HepG2 (cell line): ENCODE data around the gene KRTAP17-1. TPM values are rescaled to one million over a fixed set of nuclear protein-coding genes. Genes with fewer than 3 reads are reported as not detected.

Source experiments
- ATAC-seq: fragments of 200-7000 bp; cut with Tn5 transposase; 3 replicates; pipeline ENCODE4 v1.9.1; 2020; ENCODE audit warnings: mild to moderate bottlenecking, moderate library complexity
- BruUV-seq: library from RNA; stranded (reverse); fragments of 400-500 nt; replicated peaks from 2 replicates; lab custom pipeline; 2021; lab: Mats Ljungman, UMichigan
- CTCF ChIA-PET: fragments of 300-600 bp; formaldehyde crosslinking; extraction: SDS; loops from one replicate; lab custom pipeline; 2021; ENCODE audit warnings: low total read pairs, inconsistent platforms, low intra/inter-chr PET ratio; lab: Yijun Ruan, JAX
- POLR2A ChIA-PET: fragments of 350-600 bp; sonication (Branson Sonifier 250); formaldehyde crosslinking; loops from one replicate; lab custom pipeline; 2020; ENCODE audit warnings: antibody characterized with exemption, inconsistent platforms; lab: Yijun Ruan, JAX
- DNase-seq: peaks from one replicate; pipeline ENCODE4 v3.0.0-alpha.2; 2015; ENCODE audit warnings: low spot score
- FAIRE-seq: peaks from 3 replicates; lab custom pipeline; 2011; peaks lifted over from hg19 to GRCh38; lab: Jason Lieb, UNC
- H2AFZ ChIP-seq: one replicate; pipeline ENCODE4 v1.6.1; 2011; ENCODE audit warnings: low read length, inconsistent platforms
- H3K27ac ChIP-seq: fragments of 300-600 bp; 3 replicates; pipeline ENCODE4 v1.8.0; 2011; ENCODE audit warnings: mixed run types, mild to moderate bottlenecking, mixed read lengths, low read length, inconsistent platforms; ENCODE audit not compliant: insufficient read depth; ENCODE audit errors: extremely low read length
- H3K27me3 ChIP-seq, 2 experiments: fragments of 200-600 bp in 1 of 2; 2 replicates in 1 of 2; 3 replicates in 1 of 2; pipeline versions ENCODE4 v1.6.0 to v1.8.0; 2011; ENCODE audit warnings: low read length in 2 of 2, mild to moderate bottlenecking in 2 of 2, moderate library complexity in 2 of 2, inconsistent platforms in 1 of 2; ENCODE audit not compliant: insufficient read depth in 2 of 2, control insufficient read depth in 1 of 2
- H3K36me3 ChIP-seq, 2 experiments: fragments of 200-600 bp in 1 of 2; replicated peaks in 1 of 2; 2 replicates in 1 of 2; 3 replicates in 1 of 2; pipeline versions ENCODE4 v1.5.1 to v1.8.0; 2011; ENCODE audit warnings: low read length in 2 of 2, inconsistent platforms in 1 of 2; ENCODE audit not compliant: insufficient read depth in 2 of 2, control insufficient read depth in 1 of 2
- H3K4me1 ChIP-seq: 2 replicates; pipeline ENCODE4 v1.5.1; 2012; ENCODE audit warnings: low read length, inconsistent platforms; ENCODE audit not compliant: insufficient read depth
- H3K4me2 ChIP-seq: 2 replicates; pipeline ENCODE4 v1.6.0; 2011; ENCODE audit warnings: low read depth, low read length, inconsistent platforms
- H3K4me3 ChIP-seq, 3 experiments: fragments of 200-600 bp in 1 of 3; sonication (generic), shearing (Covaris generic) in 1 of 3; replicated peaks in 1 of 3; 2 replicates each; pipeline ENCODE4 v1.5.1; 2011 to 2016; ENCODE audit warnings: low read length in 3 of 3, inconsistent platforms in 2 of 3, low read depth in 2 of 3, mild to moderate bottlenecking in 2 of 3, control low read depth in 1 of 3, mixed read lengths in 1 of 3; ENCODE audit not compliant: insufficient read depth in 1 of 3
- H3K79me2 ChIP-seq: one replicate; pipeline ENCODE4 v1.6.1; 2011; ENCODE audit warnings: low read length, inconsistent platforms; ENCODE audit not compliant: insufficient read depth
- H3K9ac ChIP-seq: 2 replicates; pipeline ENCODE4 v1.6.0; 2011; ENCODE audit warnings: mild to moderate bottlenecking, low read depth, low read length, inconsistent platforms; ENCODE audit not compliant: insufficient read depth
- H3K9me3 ChIP-seq: 2 replicates; pipeline ENCODE4 v1.5.1; 2012; ENCODE audit warnings: mild to moderate bottlenecking, low read length
- H4K20me1 ChIP-seq: 2 replicates; pipeline ENCODE4 v1.6.0; 2011; ENCODE audit warnings: inconsistent platforms, mild to moderate bottlenecking, low read length, moderate library complexity; ENCODE audit not compliant: insufficient read depth
- ARNTL ChIP-seq: sonication (generic); formaldehyde crosslinking; IDR thresholded peaks from 2 replicates; pipeline ENCODE4 v1.4.0; 2020; ENCODE audit warnings: mild to moderate bottlenecking, missing genetic modification reagents
- ETV6 ChIP-seq: sonication (generic); formaldehyde crosslinking; conservative IDR thresholded peaks from 2 replicates; pipeline ENCODE4 v1.4.0; 2020; ENCODE audit warnings: missing genetic modification reagents
- NRL ChIP-seq: sonication (generic); formaldehyde crosslinking; IDR thresholded peaks from 2 replicates; pipeline ENCODE4 v1.5.0; 2020; ENCODE audit warnings: missing genetic modification reagents, mild to moderate bottlenecking, moderate library complexity, borderline replicate concordance
- SRY ChIP-seq: sonication (generic); formaldehyde crosslinking; IDR thresholded peaks from 2 replicates; pipeline ENCODE4 v1.8.0; 2022; ENCODE audit warnings: mild to moderate bottlenecking, missing genetic modification reagents
- TAF15 ChIP-seq: fragments of 200-400 bp; formaldehyde crosslinking; IDR thresholded peaks from one replicate; pipeline ENCODE4 v1.6.1; 2018; ENCODE audit warnings: mild to moderate bottlenecking, low read depth, low read length; ENCODE audit not compliant: poor library complexity, severe bottlenecking
- ZNF30 ChIP-seq: sonication (generic); formaldehyde crosslinking; IDR thresholded peaks from 2 replicates; pipeline ENCODE4 v1.5.0; 2020; ENCODE audit warnings: mild to moderate bottlenecking, missing genetic modification reagents
- WGBS: methylation state at CpG from one replicate; pipeline ENCODE4 v1.1.6; 2017; ENCODE audit warnings: low lambda C conversion rate; 5-methylcytosine and 5-hydroxymethylcytosine counted together
- in situ Hi-C: cut with HindIII; loops from 2 replicates; pipeline ENCODE4 v1.10.0; 2017; ENCODE audit warnings: low pct_unique_long_range_greater_than_20kb; ENCODE audit not compliant: extremely low pct_ligation_motif_present
- intact Hi-C: fragments of 100-400 bp; cut with micrococcal nuclease; formaldehyde crosslinking; loops from one replicate; pipeline ENCODE4 v1.10.0; 2022; ENCODE audit not compliant: unreplicated experiment
- polyA plus RNA-seq, 8 experiments: library from polyadenylated mRNA; depleted of rRNA in 3 of 8; stranded (reverse) in 7 of 8; unstranded in 1 of 8; fragments of >200 nt; fragmentation: Illumina TruSeq in 4 of 8; extraction: Trizol in 4 of 8; gene quantifications; 2 replicates each; pipeline versions ENCODE4 v1.2.1 to v1.2.3, GENCODE V29; 2011 to 2016; ENCODE audit warnings: low read depth in 4 of 8, missing spikeins in 1 of 8, mixed read lengths in 1 of 8; ENCODE audit not compliant: insufficient read depth in 1 of 8
- total RNA-seq, 5 experiments: library from RNA; depleted of rRNA; stranded (reverse); fragments of >200 nt; fragmentation: Illumina TruSeq; extraction: Trizol; gene quantifications; 2 replicates each; pipeline ENCODE4 v1.2.3, GENCODE V29; 2016; ENCODE audit warnings: low read depth in 1 of 5
- TF ChIP-seq, protein P1 (sequence below): IDR thresholded peaks from 2 replicates; pipeline ENCODE4 v1.6.1; 2016; ENCODE audit warnings: low read depth, missing genetic modification reagents, missing compliant biosample characterization
- TF ChIP-seq, protein P2 (sequence below): sonication (generic); formaldehyde crosslinking; IDR thresholded peaks from 2 replicates; pipeline ENCODE4 v1.5.1; 2020; ENCODE audit warnings: mild to moderate bottlenecking, missing genetic modification reagents, borderline replicate concordance
- TF ChIP-seq, protein P3 (sequence below): sonication (generic); formaldehyde crosslinking; IDR thresholded peaks from 2 replicates; pipeline ENCODE4 v1.4.0; 2020; ENCODE audit warnings: mild to moderate bottlenecking, missing genetic modification reagents
- TF ChIP-seq, protein P4 (sequence below): sonication (generic); formaldehyde crosslinking; IDR thresholded peaks from 2 replicates; pipeline ENCODE4 v1.5.1; 2020; ENCODE audit warnings: missing genetic modification reagents, mild to moderate bottlenecking, borderline replicate concordance

The KRTAP17-1 gene
- total and polyA plus RNA-seq, 2 of the 13 experiments (the other 11 are each of a cell fraction or from before 2014, with no cell fraction given): not detected

DNA sequence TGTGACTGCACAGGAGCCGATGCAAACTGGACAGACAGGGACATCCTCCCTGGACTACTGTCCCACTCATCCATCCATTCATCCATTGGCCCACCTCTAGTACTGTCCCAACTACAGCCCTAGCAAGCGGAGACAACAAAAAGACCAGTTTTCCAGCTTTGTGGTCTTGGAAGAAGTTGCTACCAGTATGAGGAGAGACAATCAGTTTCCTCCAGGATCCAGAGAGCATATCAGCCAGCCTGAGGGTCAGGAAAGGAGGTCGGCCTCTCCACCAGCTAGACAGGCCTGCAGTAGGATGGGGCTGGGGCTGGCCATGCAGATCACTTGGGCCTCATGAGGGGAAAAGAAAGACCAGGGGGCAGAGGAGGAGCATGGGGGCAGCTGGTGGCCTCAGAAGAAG is 18.3 kb upstream of the KRTAP17-1 start (continued):
- TF ChIP-seq, protein P1, sequence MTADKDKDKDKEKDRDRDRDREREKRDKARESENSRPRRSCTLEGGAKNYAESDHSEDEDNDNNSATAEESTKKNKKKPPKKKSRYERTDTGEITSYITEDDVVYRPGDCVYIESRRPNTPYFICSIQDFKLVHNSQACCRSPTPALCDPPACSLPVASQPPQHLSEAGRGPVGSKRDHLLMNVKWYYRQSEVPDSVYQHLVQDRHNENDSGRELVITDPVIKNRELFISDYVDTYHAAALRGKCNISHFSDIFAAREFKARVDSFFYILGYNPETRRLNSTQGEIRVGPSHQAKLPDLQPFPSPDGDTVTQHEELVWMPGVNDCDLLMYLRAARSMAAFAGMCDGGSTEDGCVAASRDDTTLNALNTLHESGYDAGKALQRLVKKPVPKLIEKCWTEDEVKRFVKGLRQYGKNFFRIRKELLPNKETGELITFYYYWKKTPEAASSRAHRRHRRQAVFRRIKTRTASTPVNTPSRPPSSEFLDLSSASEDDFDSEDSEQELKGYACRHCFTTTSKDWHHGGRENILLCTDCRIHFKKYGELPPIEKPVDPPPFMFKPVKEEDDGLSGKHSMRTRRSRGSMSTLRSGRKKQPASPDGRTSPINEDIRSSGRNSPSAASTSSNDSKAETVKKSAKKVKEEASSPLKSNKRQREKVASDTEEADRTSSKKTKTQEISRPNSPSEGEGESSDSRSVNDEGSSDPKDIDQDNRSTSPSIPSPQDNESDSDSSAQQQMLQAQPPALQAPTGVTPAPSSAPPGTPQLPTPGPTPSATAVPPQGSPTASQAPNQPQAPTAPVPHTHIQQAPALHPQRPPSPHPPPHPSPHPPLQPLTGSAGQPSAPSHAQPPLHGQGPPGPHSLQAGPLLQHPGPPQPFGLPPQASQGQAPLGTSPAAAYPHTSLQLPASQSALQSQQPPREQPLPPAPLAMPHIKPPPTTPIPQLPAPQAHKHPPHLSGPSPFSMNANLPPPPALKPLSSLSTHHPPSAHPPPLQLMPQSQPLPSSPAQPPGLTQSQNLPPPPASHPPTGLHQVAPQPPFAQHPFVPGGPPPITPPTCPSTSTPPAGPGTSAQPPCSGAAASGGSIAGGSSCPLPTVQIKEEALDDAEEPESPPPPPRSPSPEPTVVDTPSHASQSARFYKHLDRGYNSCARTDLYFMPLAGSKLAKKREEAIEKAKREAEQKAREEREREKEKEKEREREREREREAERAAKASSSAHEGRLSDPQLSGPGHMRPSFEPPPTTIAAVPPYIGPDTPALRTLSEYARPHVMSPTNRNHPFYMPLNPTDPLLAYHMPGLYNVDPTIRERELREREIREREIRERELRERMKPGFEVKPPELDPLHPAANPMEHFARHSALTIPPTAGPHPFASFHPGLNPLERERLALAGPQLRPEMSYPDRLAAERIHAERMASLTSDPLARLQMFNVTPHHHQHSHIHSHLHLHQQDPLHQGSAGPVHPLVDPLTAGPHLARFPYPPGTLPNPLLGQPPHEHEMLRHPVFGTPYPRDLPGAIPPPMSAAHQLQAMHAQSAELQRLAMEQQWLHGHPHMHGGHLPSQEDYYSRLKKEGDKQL (CRISPR knock-in tag): no peak

DNA sequence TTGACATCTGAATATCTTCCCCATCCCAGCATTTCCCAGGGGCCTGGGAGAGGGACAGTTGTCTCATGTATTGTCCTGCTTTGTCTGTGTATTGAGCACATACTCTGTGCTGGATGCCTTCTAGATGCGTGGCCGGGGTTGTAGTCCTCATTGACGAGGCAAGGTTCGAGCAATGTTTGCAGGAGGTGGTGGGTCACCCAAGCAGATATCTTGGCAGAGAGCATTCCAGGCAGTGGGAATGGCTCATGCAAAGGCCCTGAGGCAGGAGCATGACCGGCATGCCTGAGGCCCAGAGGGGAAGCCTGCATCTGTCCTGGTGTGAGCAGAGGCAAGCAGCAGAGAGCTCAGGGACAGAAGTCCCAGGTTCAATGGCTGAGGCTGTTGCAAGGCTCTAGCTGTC is 17.6 kb upstream of the KRTAP17-1 start:
- DNase-seq (no peak), ATAC-seq (no peak), FAIRE-seq (no peak)
- intact Hi-C loops: no loop called here
- Histone ChIP-seq H3K27ac (no peak overlapping the region), H3K4me2 (no peak overlapping the region), H3K36me3 (no peaks in the 10 kb centered on the region), H3K9me3 (no peaks in the 10 kb centered on the region), H3K27me3 (peaks cover 0 to 13% of the 10 kb centered on the region in 2 experiments; a peak in 2 of 5 replicates), H3K4me3 (no peak overlapping the region), H4K20me1 (no peaks in the 10 kb centered on the region), H3K9ac (no peak overlapping the region), H2AFZ (no peak overlapping the region), H3K79me2 (no peaks in the 10 kb centered on the region), H3K4me1 (no peaks in the 10 kb centered on the region)
- CTCF ChIA-PET: no interaction called here
- POLR2A ChIA-PET: no interaction called here
- in situ Hi-C loops: no loop called here
- BruUV-seq: no TSS peak
- 17% methylated on average over 5 of the region's 5 CpGs for WGBS
- TF ChIP-seq, protein P2, sequence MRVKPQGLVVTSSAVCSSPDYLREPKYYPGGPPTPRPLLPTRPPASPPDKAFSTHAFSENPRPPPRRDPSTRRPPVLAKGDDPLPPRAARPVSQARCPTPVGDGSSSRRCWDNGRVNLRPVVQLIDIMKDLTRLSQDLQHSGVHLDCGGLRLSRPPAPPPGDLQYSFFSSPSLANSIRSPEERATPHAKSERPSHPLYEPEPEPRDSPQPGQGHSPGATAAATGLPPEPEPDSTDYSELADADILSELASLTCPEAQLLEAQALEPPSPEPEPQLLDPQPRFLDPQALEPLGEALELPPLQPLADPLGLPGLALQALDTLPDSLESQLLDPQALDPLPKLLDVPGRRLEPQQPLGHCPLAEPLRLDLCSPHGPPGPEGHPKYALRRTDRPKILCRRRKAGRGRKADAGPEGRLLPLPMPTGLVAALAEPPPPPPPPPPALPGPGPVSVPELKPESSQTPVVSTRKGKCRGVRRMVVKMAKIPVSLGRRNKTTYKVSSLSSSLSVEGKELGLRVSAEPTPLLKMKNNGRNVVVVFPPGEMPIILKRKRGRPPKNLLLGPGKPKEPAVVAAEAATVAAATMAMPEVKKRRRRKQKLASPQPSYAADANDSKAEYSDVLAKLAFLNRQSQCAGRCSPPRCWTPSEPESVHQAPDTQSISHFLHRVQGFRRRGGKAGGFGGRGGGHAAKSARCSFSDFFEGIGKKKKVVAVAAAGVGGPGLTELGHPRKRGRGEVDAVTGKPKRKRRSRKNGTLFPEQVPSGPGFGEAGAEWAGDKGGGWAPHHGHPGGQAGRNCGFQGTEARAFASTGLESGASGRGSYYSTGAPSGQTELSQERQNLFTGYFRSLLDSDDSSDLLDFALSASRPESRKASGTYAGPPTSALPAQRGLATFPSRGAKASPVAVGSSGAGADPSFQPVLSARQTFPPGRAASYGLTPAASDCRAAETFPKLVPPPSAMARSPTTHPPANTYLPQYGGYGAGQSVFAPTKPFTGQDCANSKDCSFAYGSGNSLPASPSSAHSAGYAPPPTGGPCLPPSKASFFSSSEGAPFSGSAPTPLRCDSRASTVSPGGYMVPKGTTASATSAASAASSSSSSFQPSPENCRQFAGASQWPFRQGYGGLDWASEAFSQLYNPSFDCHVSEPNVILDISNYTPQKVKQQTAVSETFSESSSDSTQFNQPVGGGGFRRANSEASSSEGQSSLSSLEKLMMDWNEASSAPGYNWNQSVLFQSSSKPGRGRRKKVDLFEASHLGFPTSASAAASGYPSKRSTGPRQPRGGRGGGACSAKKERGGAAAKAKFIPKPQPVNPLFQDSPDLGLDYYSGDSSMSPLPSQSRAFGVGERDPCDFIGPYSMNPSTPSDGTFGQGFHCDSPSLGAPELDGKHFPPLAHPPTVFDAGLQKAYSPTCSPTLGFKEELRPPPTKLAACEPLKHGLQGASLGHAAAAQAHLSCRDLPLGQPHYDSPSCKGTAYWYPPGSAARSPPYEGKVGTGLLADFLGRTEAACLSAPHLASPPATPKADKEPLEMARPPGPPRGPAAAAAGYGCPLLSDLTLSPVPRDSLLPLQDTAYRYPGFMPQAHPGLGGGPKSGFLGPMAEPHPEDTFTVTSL (CRISPR knock-in tag): no peak
- no peak for TF ChIP-seq TAF15
- TF ChIP-seq SRY: no peak
- TF ChIP-seq, protein P3, sequence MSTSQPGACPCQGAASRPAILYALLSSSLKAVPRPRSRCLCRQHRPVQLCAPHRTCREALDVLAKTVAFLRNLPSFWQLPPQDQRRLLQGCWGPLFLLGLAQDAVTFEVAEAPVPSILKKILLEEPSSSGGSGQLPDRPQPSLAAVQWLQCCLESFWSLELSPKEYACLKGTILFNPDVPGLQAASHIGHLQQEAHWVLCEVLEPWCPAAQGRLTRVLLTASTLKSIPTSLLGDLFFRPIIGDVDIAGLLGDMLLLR (CRISPR knock-in tag): no peak
- no peak for TF ChIP-seq ETV6
- TF ChIP-seq ZNF30: no peak
- TF ChIP-seq, protein P4, sequence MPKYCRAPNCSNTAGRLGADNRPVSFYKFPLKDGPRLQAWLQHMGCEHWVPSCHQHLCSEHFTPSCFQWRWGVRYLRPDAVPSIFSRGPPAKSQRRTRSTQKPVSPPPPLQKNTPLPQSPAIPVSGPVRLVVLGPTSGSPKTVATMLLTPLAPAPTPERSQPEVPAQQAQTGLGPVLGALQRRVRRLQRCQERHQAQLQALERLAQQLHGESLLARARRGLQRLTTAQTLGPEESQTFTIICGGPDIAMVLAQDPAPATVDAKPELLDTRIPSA (CRISPR knock-in tag): no peak
- no peak for TF ChIP-seq NRL (CRISPR knock-in tag)
- no peak for TF ChIP-seq ARNTL (CRISPR knock-in tag)
